Body of pancreas (tissue), 4 donors: ENCODE data around the gene HTR2B.

Experiments
- CTCF ChIP-seq, 7 experiments: fragments of 450-650 bp in 4 of 7; fragments of 200-600 bp in 3 of 7; sonication (generic) in 3 of 7; IDR thresholded peaks; one replicate each; pipeline ENCODE4 v1.5.1; 2016 to 2019; ENCODE audit warnings: antibody characterized with exemption in 7 of 7
- POLR2A ChIP-seq, 3 donors: fragments of 450-650 bp; IDR thresholded peaks; one replicate each; pipeline ENCODE4 v1.6.1; 2016; ENCODE audit warnings: antibody characterized with exemption in 3 of 3, mild to moderate bottlenecking in 2 of 3

GRCh38 chr2:231160701-231161100, 35.9 kb upstream of the HTR2B start:
- TF ChIP-seq CTCF (IDR thresholded peaks at IDR 0.05): no peak
- no peak for TF ChIP-seq POLR2A (IDR thresholded peaks at IDR 0.05)
